T-helper 1 cell treated with Interleukin-12 subunit alpha and Interleukin-12 subunit beta and Interleukin-4 antibody, amounts not matched to agents 30 μg/mL and 1 μg/mL, for 36 hours (primary cell): ENCODE measurements around the gene MAGI1.

Experiments
- H3K27ac Mint-ChIP-seq: one replicate; pipeline ENCODE4 v1.8.0; 2021; ENCODE audit warnings: mild to moderate bottlenecking, mixed read lengths
- H3K27me3 Mint-ChIP-seq: one replicate; pipeline ENCODE4 v1.8.0; 2021; ENCODE audit warnings: low read depth, mixed read lengths
- H3K36me3 Mint-ChIP-seq: one replicate; pipeline ENCODE4 v1.8.0; 2021; ENCODE audit warnings: low read depth, mixed read lengths
- H3K4me1 Mint-ChIP-seq: one replicate; pipeline ENCODE4 v1.8.0; 2021; ENCODE audit warnings: low read depth, mixed read lengths
- H3K4me3 Mint-ChIP-seq: one replicate; pipeline ENCODE4 v1.8.0; 2021; ENCODE audit warnings: mild to moderate bottlenecking, moderate library complexity, mixed read lengths
- H3K9me3 Mint-ChIP-seq: one replicate; pipeline ENCODE4 v1.8.0; 2021; ENCODE audit warnings: mixed read lengths

Gene MAGI1

GRCh38 chr3:66012711-66013110, 26.0 kb downstream of the MAGI1 start:
- Mint-ChIP-seq H3K36me3 (no peaks in the 10 kb centered on the region), H3K4me1 (no peaks in the 10 kb centered on the region), H3K9me3 (no peaks in the 10 kb centered on the region), H3K4me3 (no peak overlapping the region), H3K27me3 (no peaks in the 10 kb centered on the region), H3K27ac (no peak overlapping the region)

DNA sequence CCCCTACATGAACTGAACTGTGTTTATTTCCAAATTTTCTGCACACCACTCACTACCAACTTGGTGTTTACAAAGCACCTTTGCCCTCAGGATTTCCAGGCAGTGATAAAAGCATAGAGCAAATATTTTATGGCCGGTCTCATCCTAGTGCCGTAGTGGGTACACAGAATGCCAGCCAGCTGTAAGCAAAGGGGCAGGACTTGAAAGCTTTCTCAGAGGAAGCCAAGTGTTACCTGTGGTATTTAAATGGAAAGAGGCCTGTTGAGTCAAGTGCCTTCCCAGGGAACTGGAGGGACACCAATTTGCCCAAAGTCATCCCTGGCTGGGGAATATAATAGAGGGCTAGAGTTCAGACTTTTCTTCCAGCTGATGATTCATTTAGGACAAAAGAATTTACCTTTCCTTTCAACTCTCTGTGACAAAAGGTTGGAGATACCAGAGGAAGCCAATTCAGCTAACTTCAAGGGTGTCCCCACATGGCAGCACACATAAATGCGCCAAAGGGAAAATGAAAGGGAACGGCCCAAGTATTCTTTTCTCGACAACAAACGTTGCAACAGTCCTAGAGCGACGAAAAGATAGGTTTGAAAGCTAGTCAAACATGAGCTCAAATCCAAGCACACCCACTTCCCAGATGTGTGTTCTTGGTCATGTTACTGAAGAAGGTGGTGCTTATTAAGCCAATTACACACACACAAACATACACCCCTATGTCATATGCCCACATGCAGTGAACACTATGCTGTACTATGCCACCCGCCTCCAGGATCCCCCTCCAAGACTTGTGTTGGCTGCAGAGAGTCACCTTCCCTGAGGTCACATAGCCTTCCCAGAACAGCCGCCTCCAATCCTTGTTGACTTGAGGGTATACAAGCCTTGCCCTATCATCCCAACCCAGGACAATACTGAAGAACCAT, 27.7 kb downstream of the MAGI1 start:
- no peaks in the 10 kb centered on the region for H3K9me3 Mint-ChIP-seq
- no peak overlapping the region for H3K27ac Mint-ChIP-seq
- H3K4me1 Mint-ChIP-seq = no peaks in the 10 kb centered on the region
- H3K27me3 Mint-ChIP-seq = no peaks in the 10 kb centered on the region
- H3K36me3 Mint-ChIP-seq = no peaks in the 10 kb centered on the region
- H3K4me3 Mint-ChIP-seq = no peak overlapping the region

- Mint-ChIP-seq H3K9me3 (no peaks in the 10 kb centered on the region), H3K27ac (no peak overlapping the region), H3K4me3 (no peak overlapping the region), H3K36me3 (no peaks in the 10 kb centered on the region), H3K4me1 (no peaks in the 10 kb centered on the region), H3K27me3 (no peaks in the 10 kb centered on the region)
These were observed 28.4 kb downstream of the MAGI1 start for GRCh38 chr3:66010348-66010738.

- no peaks in the 10 kb centered on the region for H3K9me3 Mint-ChIP-seq
- no peaks in the 10 kb centered on the region for H3K36me3 Mint-ChIP-seq
- H3K27me3 Mint-ChIP-seq = no peaks in the 10 kb centered on the region
- no peaks in the 10 kb centered on the region for H3K4me1 Mint-ChIP-seq
- no peak overlapping the region for H3K4me3 Mint-ChIP-seq
- no peak overlapping the region for H3K27ac Mint-ChIP-seq
These were observed 34.5 kb downstream of the MAGI1 start for GRCh38 chr3:66004244-66004643.

GRCh38 chr3:66001626-66002025, 37.1 kb downstream of the MAGI1 start:
- no peaks in the 10 kb centered on the region for H3K36me3 Mint-ChIP-seq
- no peak overlapping the region for H3K27ac Mint-ChIP-seq
- H3K4me3 Mint-ChIP-seq = no peak overlapping the region
- H3K9me3 Mint-ChIP-seq = no peaks in the 10 kb centered on the region
- no peaks in the 10 kb centered on the region for H3K27me3 Mint-ChIP-seq
- H3K4me1 Mint-ChIP-seq = no peaks in the 10 kb centered on the region

DNA sequence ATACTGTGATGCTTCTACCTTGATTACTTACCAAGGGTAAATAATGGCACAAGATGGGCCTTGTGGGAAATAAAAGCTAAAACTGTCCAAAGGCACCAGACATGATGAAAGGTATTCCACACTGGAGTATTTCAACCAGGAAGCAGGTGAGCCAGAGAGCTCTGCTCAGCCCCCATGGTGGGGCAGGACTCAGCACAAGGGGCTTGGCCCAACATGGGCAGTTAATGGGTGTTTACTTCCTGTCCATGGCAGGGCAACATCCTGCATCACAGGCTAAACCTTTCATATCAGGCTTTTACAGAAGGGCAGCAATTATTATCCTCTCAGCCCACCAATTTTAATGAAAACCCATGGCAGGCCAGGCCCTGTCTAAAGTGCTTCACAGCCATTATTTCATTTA, 38.2 kb downstream of the MAGI1 start:
- H3K4me3 Mint-ChIP-seq = no peak overlapping the region
- H3K27ac Mint-ChIP-seq = no peak overlapping the region
- H3K4me1 Mint-ChIP-seq = no peaks in the 10 kb centered on the region
- no peaks in the 10 kb centered on the region for H3K27me3 Mint-ChIP-seq
- no peaks in the 10 kb centered on the region for H3K9me3 Mint-ChIP-seq
- H3K36me3 Mint-ChIP-seq = no peaks in the 10 kb centered on the region

GRCh38 chr3:65999606-66000005, 39.1 kb downstream of the MAGI1 start:
- H3K4me1 Mint-ChIP-seq = no peaks in the 10 kb centered on the region
- H3K27ac Mint-ChIP-seq = no peak overlapping the region
- no peaks in the 10 kb centered on the region for H3K9me3 Mint-ChIP-seq
- no peak overlapping the region for H3K4me3 Mint-ChIP-seq
- no peaks in the 10 kb centered on the region for H3K27me3 Mint-ChIP-seq
- no peaks in the 10 kb centered on the region for H3K36me3 Mint-ChIP-seq

- Mint-ChIP-seq H3K4me3 (no peak overlapping the region), H3K27me3 (no peaks in the 10 kb centered on the region), H3K9me3 (no peaks in the 10 kb centered on the region), H3K36me3 (no peaks in the 10 kb centered on the region), H3K27ac (no peak overlapping the region), H3K4me1 (no peaks in the 10 kb centered on the region)
These were observed 42.1 kb downstream of the MAGI1 start for GRCh38 chr3:65996589-65996988.

GRCh38 chr3:65995515-65995914, 43.2 kb downstream of the MAGI1 start:
- no peak overlapping the region for H3K27ac Mint-ChIP-seq
- no peaks in the 10 kb centered on the region for H3K27me3 Mint-ChIP-seq
- H3K36me3 Mint-ChIP-seq = no peaks in the 10 kb centered on the region
- no peaks in the 10 kb centered on the region for H3K9me3 Mint-ChIP-seq
- H3K4me3 Mint-ChIP-seq = no peak overlapping the region
- no peaks in the 10 kb centered on the region for H3K4me1 Mint-ChIP-seq

- no peak overlapping the region for H3K4me3 Mint-ChIP-seq
- no peaks in the 10 kb centered on the region for H3K9me3 Mint-ChIP-seq
- H3K4me1 Mint-ChIP-seq = no peaks in the 10 kb centered on the region
- no peaks in the 10 kb centered on the region for H3K36me3 Mint-ChIP-seq
- H3K27me3 Mint-ChIP-seq = no peaks in the 10 kb centered on the region
- no peak overlapping the region for H3K27ac Mint-ChIP-seq
These were observed 43.7 kb downstream of the MAGI1 start for GRCh38 chr3:65995030-65995429.

DNA sequence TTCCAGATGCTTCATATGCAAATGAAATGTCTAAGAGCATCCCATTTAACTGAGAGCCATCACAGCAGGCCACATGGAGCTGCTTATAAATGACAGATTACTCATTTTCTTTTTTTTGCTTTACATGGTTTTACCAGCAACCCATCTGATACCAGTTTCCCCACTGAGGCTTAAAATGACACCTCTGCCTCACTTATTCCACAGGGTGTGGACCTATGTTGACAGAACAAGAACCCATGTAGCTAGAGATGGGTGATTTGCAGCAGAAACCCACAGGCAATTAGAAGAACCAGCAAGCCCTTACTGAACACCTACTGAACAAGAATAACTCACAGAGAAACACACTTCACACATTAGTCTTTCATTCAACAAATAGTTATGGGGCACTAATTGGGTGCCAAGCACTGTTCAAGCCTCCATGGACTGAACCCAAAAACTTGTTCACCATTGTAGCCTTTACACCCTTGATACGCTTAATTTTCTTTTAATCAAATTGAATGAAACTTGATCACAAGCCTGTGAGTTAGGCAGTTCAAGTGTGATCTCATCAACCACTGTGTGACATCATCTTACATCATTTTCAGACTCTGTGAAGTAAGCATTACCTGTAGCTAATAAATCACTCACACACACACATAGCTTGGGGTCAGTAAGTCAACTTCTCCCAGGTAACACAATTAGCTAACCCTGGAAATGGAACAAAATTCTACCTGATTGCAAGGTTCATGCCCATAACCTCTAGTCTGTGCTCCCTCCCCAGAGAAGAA, 45.4 kb downstream of the MAGI1 start:
- H3K27me3 Mint-ChIP-seq = no peaks in the 10 kb centered on the region
- no peaks in the 10 kb centered on the region for H3K4me1 Mint-ChIP-seq
- H3K9me3 Mint-ChIP-seq = no peaks in the 10 kb centered on the region
- H3K36me3 Mint-ChIP-seq = no peaks in the 10 kb centered on the region
- no peak overlapping the region for H3K27ac Mint-ChIP-seq
- no peak overlapping the region for H3K4me3 Mint-ChIP-seq

- Mint-ChIP-seq H3K4me3 (no peak overlapping the region), H3K27me3 (no peaks in the 10 kb centered on the region), H3K9me3 (no peaks in the 10 kb centered on the region), H3K27ac (no peak overlapping the region), H3K36me3 (no peaks in the 10 kb centered on the region), H3K4me1 (no peaks in the 10 kb centered on the region)
These were observed 46.6 kb downstream of the MAGI1 start for GRCh38 chr3:65992106-65992505.

GRCh38 chr3:65988411-65989180, 50.1 kb downstream of the MAGI1 start:
- Mint-ChIP-seq H3K4me3 (no peak overlapping the region), H3K27me3 (no peaks in the 10 kb centered on the region), H3K4me1 (no peaks in the 10 kb centered on the region), H3K9me3 (no peaks in the 10 kb centered on the region), H3K36me3 (no peaks in the 10 kb centered on the region), H3K27ac (no peak overlapping the region)

- Mint-ChIP-seq H3K9me3 (no peaks in the 10 kb centered on the region), H3K4me1 (no peaks in the 10 kb centered on the region), H3K27me3 (no peaks in the 10 kb centered on the region), H3K36me3 (no peaks in the 10 kb centered on the region), H3K27ac (no peak overlapping the region), H3K4me3 (no peak overlapping the region)
These were observed 52.4 kb downstream of the MAGI1 start for GRCh38 chr3:65986285-65986684.
